WTC11 (cell line): ENCODE data around the gene GALE.

Experiments
- CTCF ChIP-seq: fragments of 200-600 bp; IDR thresholded peaks from 2 replicates; pipeline ENCODE4 v1.8.0; 2022; ENCODE audit warnings: antibody characterized with exemption
- E2F5 ChIP-seq: sonication (generic); formaldehyde crosslinking; IDR thresholded peaks from 2 replicates; pipeline ENCODE4 v1.8.1; 2022; ENCODE audit warnings: mild to moderate bottlenecking, moderate library complexity, missing genetic modification reagents

GRCh38 chr1:23799570-23800399 lies 769 bp downstream of the GALE start:
- no peak for TF ChIP-seq E2F5
- no peak for TF ChIP-seq CTCF
